Fibroblast of mammary gland (primary cell): ENCODE results near the gene PTPRD.

Experiments used
- DNase-seq: peaks from one replicate; pipeline ENCODE4 v3.0.0-alpha.2; 2010; ENCODE audit warnings: low read depth
- H3K4me3 ChIP-seq: 2 replicates; pipeline ENCODE4 v1.5.1; 2011; ENCODE audit warnings: low read depth, mild to moderate bottlenecking, low read length, moderate library complexity; ENCODE audit not compliant: control insufficient read depth
- CTCF ChIP-seq: conservative IDR thresholded peaks from 2 replicates; pipeline ENCODE4 v1.5.1; 2011; ENCODE audit warnings: low read depth, low read length, inconsistent platforms; ENCODE audit not compliant: control insufficient read depth, insufficient read depth

The PTPRD gene

DNA sequence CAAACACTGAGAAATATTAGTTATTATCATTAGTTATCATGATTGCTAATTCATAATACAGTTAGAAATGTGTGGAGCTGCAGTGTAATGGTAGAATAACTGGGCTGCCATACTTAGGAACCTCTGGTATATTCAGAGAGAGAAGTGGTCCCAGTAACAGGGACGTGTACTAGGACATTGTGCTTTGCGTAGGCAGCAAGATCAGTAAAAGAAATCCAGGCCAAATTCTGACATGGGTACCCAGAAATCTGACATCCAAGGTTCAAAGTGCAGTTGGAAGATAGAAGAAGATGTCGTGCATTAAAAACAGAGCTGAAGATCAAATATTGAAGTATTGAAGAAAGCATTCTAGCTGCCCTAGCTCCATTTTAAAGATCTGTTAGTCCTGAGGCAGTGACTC, 1652.5 kb downstream of the PTPRD start:
- H3K4me3 ChIP-seq, result no peak overlapping the region
- TF ChIP-seq CTCF, result no peak
- DNase-seq, result no peak

GRCh38 chr9:8958358-8958757, 1654.4 kb downstream of the PTPRD start:
- TF ChIP-seq CTCF, result no peak
- no peak overlapping the region for H3K4me3 ChIP-seq
- DNase-seq, result no peak

DNA sequence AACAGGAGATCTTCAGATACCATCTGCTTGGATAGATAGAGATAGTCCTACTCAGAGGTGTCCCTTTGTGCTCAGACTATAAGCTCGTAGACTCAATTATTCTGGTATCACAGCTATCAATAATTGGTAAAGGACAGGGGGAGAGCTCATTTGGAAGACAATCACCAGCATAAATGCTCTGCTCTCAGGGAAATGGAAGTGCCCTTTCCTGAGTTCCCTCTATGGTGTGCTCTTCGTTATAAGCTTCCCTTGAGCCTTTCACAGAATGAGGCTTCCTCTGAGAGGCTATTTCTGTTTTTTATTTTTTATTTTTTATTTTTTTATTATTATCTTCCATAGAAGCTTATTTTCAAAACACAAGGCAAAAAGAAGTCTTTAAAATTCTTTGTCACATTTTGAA, 1657.5 kb downstream of the PTPRD start:
- no peak for DNase-seq
- no peak overlapping the region for H3K4me3 ChIP-seq
- TF ChIP-seq CTCF, result no peak

- no peak for DNase-seq
- no peak for TF ChIP-seq CTCF
Observed at GRCh38 chr9:8946461-8946860, 1666.3 kb downstream of the PTPRD start.

DNA sequence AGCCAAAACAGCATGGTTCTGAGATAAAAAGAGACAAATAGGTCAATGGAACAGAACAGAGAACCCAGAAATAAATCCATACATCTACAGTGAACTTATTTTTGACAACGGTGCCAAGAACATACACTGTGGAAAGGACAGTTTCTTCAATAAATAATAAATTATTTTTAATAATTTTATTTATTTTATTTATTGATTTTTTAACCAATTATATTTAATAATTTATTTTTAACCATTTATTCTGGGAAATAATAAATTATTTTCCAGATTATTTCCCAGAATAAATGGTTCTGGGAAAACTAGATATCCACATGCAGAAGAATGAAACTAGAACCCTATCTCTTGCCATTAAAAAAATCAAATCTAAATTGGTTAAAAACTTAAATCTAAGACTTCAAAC, 1669.4 kb downstream of the PTPRD start:
- TF ChIP-seq CTCF, result no peak
- no peak for DNase-seq
- no peak overlapping the region for H3K4me3 ChIP-seq

More at GRCh38 chr9:8946461-8946860, 1666.3 kb downstream of the PTPRD start:
- H3K4me3 ChIP-seq, result no peak overlapping the region

DNA sequence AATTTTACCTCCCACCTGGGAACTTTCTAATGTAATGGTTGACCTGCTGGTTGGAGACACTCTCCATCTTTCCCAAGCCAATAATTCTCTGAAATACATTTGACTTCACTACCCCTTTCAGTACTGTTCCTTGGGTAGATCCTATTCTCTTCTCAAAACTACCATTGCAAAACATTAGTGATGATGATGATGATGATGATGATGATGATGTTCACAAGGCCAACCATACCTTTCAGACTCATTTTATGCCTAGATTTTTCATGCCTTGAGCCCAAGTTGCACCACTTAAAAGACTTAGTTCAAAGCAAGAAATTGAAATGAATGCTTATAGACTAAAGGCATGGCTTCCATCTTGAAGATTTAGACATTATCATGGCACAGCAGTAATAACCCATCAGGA, 1672.2 kb downstream of the PTPRD start:
- no peak for TF ChIP-seq CTCF
- no peak overlapping the region for H3K4me3 ChIP-seq
- no peak for DNase-seq

DNA sequence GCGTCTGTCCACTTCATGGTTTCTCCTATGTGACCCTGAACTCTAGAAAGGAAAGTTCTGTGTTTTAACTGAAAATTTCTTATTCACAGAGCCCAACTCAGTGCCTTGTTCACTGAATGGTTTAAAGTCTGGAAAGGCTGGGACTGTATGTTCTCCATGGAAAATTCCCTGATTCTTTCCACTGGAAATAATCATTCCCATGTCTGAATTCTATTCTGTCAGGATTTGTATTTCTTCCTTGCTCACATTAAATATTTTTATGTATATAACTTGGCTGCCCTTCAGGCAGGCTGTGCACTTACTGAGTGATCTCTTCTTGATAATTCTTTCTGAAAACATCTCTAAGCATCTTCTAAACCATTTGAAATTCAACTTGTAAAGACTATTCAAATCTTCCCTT, 1686.3 kb downstream of the PTPRD start:
- no peak for DNase-seq

More for the DNA sequence above, 1686.3 kb downstream of the PTPRD start:
- no peak overlapping the region for H3K4me3 ChIP-seq
- TF ChIP-seq CTCF, result no peak
